ENCODE measurements around the gene BDNF.
"Not testable (repeated sequence)": the region's sequence is repeated elsewhere in the genome, so short reads cannot be mapped to it uniquely, and the experiment has no call there.

BDNF gene

GRCh38 chr11:27700351-27701301 is at the start of gene BDNF:
TSS of gene BDNF (minus strand) at chr11:27700455. CDS start at chr11:27658564, 41,891 bp downstream.
- peak; percentile 65 for DNase-seq

GRCh38 chr11:27740362-27741013 is 40.2 kb upstream of the BDNF start:
- DNase-seq: no peak

- no peak for DNase-seq
Observed at GRCh38 chr11:27735281-27735680, 35.0 kb upstream of the BDNF start.

- DNase-seq: not testable (repeated sequence)
Observed at GRCh38 chr11:27731803-27732202, 31.5 kb upstream of the BDNF start.

- DNase-seq: no peak
Observed at GRCh38 chr11:27726981-27727380, 26.7 kb upstream of the BDNF start.

GRCh38 chr11:27723687-27724086 is 23.4 kb upstream of the BDNF start:
- DNase-seq: peak; percentile 52

GRCh38 chr11:27722953-27723344 is 22.7 kb upstream of the BDNF start:
- DNase-seq: peak; percentile 58

- DNase-seq: peak; percentile 86
Observed at GRCh38 chr11:27722117-27722952, 22.1 kb upstream of the BDNF start.

- DNase-seq: no peak
Observed at GRCh38 chr11:27721264-27722116, 21.2 kb upstream of the BDNF start.

- peak; percentile 76 for DNase-seq
Observed at GRCh38 chr11:27720277-27720830, 20.1 kb upstream of the BDNF start.

GRCh38 chr11:27719546-27719925 is 19.3 kb upstream of the BDNF start:
- peak; percentile 65 for DNase-seq

GRCh38 chr11:27718863-27719545 is 18.7 kb upstream of the BDNF start:
- peak; percentile 54 for DNase-seq

- DNase-seq: peak; percentile 98
Observed at GRCh38 chr11:27718346-27718862, 18.1 kb upstream of the BDNF start.

GRCh38 chr11:27717801-27718229 is 17.6 kb upstream of the BDNF start:
- no peak for DNase-seq

- peak; percentile 60 for DNase-seq
Observed at GRCh38 chr11:27717377-27717776, 17.1 kb upstream of the BDNF start.

GRCh38 chr11:27716835-27717234 is 16.6 kb upstream of the BDNF start:
- DNase-seq: peak; percentile 86

GRCh38 chr11:27716216-27716615 is 16.0 kb upstream of the BDNF start:
- no peak for DNase-seq

- DNase-seq: no peak
Observed at GRCh38 chr11:27711725-27712124, 11.5 kb upstream of the BDNF start.

GRCh38 chr11:27710536-27710935 is 10.3 kb upstream of the BDNF start:
- no peak for DNase-seq

GRCh38 chr11:27707676-27708075 is 7.4 kb upstream of the BDNF start:
- no peak for DNase-seq
